Measurements from ENCODE around the gene ZNF680. TPM values are rescaled to one million over a fixed set of nuclear protein-coding genes. Genes with fewer than 3 reads are reported as not detected.

ZNF680 gene
- total and polyA plus RNA-seq, 7 donors: 3.3 to 18.3 (median 16.3) TPM

Other genes with a start within 250 kb of the ZNF680 start
- 1 to 10 TPM; 2.9 to 8.0 (median 5.2) TPM for gene ZNF736, start 249.1 kb downstream of the ZNF680 start, total RNA-seq
- 1 to 10 TPM; 1.1 to 5.3 (median 1.2) TPM for gene ZNF736, start 249.1 kb downstream of the ZNF680 start, polyA plus RNA-seq
- gene ZNF107, start 103.1 kb upstream of the ZNF680 start, total RNA-seq: 1 to 10 TPM in 3 of 4 donors, under 1 TPM in 1; 0.91 to 1.4 (median 1.2) TPM
- 1 to 10 TPM in 1 of 3 donors, under 1 TPM in 2; 0.38 to 1.4 (median 0.41) TPM for gene ZNF107, start 103.1 kb upstream of the ZNF680 start, polyA plus RNA-seq
- 1 to 10 TPM; 3.9 to 9.7 (median 6.0) TPM for gene ZNF138, start 231.4 kb upstream of the ZNF680 start, total RNA-seq
- gene ZNF138, start 231.4 kb upstream of the ZNF680 start, polyA plus RNA-seq: 10 to 100 TPM in 1 of 3 donors, 1 to 10 TPM in 2; 2.6 to 11.7 (median 3.5) TPM